A673 (cell line): ENCODE data around the gene DEAF1.

ENCODE experiments used
- CTCF ChIP-seq: fragments of 300-800, 200-600 bp; sonication (generic); conservative IDR thresholded peaks from 2 replicates; pipeline ENCODE4 v1.5.1; 2017; ENCODE audit warnings: low read depth, mild to moderate bottlenecking, antibody characterized with exemption, low read length, moderate library complexity, mixed read lengths
- EZH2 ChIP-seq: fragments of 200-600 bp; sonication (generic); IDR thresholded peaks from 2 replicates; pipeline ENCODE4 v1.6.1; 2017; ENCODE audit warnings: borderline replicate concordance, low read depth, mild to moderate bottlenecking, mixed read lengths, antibody characterized with exemption, low read length; ENCODE audit not compliant: poor library complexity, severe bottlenecking

- no peak for TF ChIP-seq CTCF
- no peak for TF ChIP-seq EZH2
These were observed 6.3 kb downstream of the DEAF1 start for GRCh38 chr11:688681-689080.
